GDM1 (cell line): Measurements from ENCODE around the gene MELK.

Experiments used
- DNase-seq: peaks from one replicate; lab custom pipeline; 2025; lab: John Stamatoyannopoulos, UW

The MELK gene

DNA sequence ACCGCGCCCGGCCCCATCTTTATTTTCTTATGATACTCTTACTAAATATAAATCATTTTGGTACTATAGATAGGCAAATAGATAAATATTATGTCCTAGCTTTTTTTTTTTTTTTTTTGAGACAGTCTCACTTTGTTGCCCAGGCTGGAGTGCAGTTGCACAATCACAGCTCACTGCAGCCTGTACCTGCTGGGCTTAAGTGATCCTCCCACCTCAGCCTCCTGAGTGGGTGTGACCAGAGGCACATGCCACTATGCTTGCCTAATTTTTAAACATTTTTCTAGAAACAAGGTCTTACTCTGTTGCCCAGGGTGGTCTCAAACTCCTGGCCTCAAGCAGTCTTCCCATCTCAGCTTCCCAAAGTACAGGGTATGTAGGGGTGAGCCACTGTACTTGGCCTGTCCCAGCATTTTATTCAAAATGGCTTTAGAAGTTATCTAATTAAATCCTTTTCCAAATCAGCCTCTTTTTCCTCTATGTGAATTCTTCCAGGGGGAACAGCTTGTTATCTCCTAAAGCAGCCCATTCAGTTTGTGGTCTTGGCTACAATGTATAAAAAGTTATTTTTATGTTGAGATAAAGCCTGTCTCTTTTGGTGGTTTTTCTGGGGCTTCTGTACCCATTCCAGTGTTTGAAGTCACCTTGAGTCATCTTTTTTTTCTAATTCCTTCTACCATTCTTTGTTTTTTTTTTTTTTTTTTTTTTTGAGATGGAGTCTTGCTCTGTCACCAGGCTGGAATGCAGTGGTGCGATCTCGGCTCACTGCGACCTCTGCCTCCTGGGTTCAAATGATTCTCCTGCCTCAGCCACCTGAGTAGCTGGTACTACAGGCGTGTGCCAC lies 12.1 kb downstream of the MELK start:
- DNase-seq = no peak

DNA sequence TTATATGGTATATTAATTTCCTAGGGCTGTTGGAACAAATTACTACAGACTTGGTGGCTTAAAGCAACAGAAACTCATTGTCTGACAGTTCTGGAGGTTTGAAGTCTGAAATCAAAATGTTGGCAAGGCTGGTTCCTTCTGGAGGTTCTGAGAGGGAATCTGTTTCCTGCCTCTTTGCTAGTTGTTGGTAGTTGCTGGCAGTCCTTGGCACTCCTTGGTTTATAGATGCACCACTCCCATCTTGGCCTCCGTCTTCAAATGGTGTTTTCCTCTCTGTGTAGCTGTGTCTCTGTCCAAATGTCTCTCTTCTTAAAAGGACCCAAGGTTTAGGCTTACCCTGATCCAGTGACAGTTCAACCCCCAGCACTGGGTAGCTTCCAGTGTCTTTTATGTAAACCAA lies 17.5 kb downstream of the MELK start:
- DNase-seq = no peak

GRCh38 chr9:36592801-36593583 lies 20.3 kb downstream of the MELK start:
- no peak for DNase-seq

DNA sequence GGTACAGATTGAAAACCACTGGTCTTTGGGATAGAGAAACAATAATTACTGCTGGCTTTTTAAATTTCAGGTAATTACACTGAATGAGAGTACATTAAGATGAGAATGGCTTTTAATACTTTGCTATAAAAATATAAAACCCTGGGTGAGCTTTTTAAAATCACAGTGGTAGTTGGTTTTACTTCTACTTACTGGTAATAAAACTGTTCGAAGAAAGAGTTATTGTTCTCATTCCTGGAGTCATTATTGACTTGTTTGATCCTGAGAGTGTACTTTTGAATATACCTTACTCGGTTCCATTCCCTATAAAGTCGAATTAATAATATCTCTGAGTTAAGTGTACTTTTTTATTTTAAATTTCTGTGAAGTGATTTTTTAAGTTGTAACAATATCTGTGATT lies 21.5 kb downstream of the MELK start:
- no peak for DNase-seq

DNA sequence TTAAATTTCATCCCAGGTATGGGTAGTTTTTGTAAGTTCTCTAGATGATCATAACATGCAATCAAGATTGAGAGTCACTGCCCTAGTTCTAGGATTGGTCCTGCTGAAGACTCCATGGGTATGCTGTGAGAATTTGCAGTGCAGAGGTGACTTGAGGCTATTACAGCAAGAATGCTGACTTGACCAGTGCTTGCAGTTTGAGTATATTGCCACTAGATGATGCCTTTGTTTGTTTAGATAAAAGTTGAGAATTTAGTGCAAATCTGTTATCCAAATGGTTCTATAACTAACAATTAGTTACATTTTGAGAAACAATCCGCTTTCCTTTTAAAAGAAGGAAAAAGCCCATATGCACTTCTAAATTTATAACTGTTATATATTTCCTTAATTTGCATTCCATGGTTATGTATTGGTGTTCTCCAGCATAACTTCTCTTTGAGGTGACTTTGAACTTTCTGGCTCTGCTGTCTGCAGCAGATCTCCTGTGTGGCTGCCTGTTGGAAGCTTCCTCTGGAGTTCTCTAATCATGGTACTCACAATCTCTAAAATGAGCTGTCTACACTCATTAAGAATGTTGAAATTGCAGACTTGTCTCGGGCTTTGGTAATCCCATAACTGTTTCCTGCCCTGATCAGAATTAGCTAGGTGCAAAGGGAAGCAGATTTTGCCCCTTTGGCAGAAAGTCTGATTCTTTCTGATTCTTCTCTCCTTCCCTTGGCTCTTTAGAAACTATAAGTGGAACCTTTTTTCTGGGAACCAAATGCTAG lies 24.9 kb downstream of the MELK start:
- DNase-seq = no peak

- DNase-seq = no peak
Observed at GRCh38 chr9:36598273-36598672, 25.6 kb downstream of the MELK start.

DNA sequence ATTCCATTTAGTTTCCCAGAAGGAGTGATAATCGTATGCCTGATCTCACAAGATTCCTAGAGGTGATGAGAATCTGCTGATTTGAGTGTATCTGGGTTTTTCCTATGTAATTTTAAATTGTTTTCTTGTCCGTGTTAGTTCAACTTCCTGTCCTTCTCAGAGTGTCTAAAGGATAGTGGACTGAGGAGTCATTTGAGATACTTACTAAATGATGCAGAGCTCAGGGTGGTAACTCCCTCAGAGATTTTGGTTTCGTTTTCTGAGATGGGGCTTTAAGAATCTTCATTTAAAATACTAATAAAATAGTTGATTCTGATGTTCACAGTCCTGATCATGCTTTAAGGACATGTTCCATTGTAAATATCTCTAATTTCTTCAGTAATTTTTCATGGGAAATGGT lies 30.3 kb downstream of the MELK start:
- no peak for DNase-seq

GRCh38 chr9:36609306-36609705 lies 36.6 kb downstream of the MELK start:
- DNase-seq = no peak

GRCh38 chr9:36622121-36622520 lies 49.4 kb downstream of the MELK start:
- DNase-seq = no peak

DNA sequence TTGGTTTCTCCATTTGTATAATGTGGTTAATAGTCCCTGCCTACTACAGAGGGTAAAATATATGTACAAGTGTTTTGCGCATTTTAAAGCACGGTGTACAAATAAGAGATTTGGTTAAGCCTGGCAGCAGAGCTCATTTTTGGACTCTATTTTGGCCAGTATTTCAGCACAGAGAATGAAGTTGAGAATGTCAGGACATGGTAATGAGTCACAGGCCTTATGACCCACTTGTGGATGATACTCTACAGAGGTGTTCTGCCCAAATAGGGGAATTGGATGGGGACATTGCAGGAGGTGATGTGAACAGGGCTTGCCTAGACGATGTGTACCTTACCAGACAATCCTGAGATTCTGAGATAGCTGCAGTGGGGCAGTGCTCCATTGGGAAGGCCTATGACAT lies 50.6 kb downstream of the MELK start:
- DNase-seq = no peak

GRCh38 chr9:36625006-36625615 lies 52.4 kb downstream of the MELK start:
- no peak for DNase-seq

- DNase-seq = no peak
Observed at GRCh38 chr9:36632892-36633291, 60.2 kb downstream of the MELK start.

DNA sequence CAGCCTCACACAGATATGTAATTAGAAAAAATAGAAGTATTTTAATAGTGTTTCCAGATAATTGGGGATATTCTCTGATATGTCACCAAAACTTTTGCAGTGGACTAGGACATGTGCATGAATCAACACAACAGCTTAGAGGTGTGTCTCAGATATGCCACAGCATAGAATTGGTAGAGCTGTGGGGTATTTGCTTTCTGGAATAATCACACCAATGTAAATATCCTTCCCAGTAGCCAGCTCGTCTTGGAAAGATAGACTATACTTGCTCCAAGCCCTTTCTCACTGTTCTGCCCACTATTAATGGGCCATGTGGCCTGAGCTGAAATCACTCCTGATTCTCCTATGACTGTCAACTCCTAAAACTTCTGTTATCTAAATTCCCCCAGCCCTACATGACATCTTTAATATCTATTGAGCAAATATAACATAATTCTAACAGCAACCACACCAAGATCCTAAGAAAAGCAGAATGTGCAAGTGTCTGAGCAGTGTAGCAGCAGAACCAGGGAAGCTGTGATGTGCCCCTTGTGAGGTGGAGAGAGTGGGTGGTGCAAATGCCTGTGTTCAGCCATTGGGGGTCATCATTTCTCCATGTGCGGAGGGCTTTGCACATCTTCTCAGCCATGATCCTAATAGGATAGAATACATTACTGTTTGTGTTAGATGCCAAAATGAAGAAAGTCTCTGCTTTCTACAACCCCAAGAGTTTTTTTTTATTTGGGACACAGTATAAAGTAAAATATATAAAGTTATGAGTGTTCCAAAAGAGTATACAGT lies 65.0 kb downstream of the MELK start:
- no peak for DNase-seq

GRCh38 chr9:36640771-36641381 lies 68.2 kb downstream of the MELK start:
- DNase-seq = no peak

DNA sequence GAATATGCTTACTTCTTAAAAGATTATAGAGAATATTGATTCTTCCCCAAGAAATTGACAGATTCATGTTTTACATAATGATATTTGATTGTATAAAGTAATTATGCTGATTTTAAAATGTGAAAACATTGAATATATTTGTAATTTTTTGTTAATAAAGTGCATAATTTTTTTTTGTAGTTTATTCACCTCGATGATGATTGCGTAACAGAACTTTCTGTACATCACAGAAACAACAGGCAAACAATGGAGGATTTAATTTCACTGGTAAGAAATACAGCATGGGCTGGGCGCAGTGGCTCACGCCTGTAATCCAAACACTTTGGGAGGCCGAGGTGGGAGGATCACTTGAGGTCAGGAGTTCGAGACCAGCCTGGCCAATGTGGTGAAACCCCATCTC lies 70.1 kb downstream of the MELK start:
- DNase-seq = no peak

DNA sequence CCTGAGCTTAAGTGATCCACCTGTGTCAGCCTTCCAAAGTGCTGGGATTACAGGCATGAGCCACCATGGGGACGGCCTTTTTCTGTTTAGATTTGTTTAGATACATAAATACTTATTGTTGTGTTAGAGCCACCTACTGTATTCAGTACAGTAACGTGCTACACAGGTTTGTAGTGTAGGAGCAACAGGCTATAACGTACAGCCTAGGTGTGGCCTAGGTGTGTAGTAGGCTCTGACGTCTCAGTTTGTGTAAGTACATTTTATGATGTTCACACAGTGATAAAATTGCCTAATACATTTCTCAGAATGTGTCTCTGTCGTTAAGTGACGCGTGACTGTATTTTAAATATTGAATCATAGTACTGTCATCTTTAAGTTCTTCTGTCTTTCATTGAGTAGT lies 84.1 kb downstream of the MELK start:
- DNase-seq = no peak

DNA sequence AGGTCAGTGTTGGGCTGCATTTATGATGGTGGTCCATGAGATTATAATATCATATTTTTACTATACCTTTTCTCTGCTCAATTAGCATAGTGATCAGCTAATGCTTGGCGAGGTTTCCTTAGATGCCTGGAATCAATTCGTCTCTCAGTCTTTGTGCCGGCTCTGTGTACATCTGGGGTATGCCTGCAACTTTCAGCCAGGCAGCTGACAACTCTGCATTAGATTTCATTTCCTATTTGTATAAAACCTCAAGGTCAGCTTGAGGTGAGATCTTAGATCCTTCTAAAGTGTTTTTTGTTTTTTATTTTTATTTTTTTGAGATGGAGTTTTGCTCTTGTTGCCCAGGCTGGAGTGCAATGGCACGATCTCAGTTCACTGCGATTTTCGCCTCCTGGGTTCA lies 86.8 kb downstream of the MELK start:
- DNase-seq = no peak

GRCh38 chr9:36664806-36665205 lies 92.1 kb downstream of the MELK start:
- DNase-seq = no peak

- DNase-seq = no peak
Observed at GRCh38 chr9:36665387-36665786, 92.7 kb downstream of the MELK start.

DNA sequence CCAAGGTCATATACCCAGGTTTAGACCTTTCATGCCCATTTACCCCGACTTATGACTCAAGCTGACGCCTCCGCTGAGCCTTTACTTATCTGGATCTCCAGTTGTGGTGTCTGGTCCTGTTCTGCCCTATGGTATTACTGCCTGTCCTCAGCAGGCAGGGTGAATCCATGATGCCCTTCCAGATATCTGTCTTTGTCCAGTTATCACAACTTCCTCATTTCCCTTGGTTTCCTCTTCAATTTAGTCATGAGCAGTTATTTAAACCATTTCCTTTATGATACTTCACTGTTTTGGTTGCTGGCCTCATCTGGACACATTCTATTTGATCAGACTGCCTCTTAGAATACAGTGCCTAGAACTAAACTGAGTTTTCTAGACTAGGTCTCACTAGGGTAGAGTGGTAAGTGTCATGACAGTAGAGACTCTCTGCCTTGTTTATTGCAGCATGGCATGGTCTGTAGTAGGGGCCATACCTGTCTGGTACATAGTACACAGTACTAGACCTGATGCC lies 93.3 kb downstream of the MELK start:
- peak; percentile 9 for DNase-seq

DNA sequence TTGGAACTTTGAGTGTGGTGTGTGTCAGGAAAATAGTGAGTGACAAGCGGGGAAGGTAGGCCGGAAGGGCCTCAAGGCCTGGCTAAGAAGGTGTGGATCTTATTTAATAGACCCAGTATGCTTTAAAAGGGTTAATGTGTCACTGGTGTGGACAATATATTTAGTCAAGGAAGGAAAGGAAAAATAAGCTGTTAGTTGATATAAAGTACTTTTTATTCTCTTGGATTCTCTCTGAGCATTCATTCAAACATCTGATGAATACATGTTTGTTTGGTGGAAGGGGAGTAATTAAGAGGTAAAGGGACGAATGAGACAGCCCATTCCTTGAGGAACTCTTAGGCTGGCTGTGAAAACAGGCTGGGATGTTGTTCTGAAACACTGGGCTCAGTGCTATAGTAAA lies 98.9 kb downstream of the MELK start:
- no peak for DNase-seq
